ENCODE data around the gene GNRH2.
"Not testable (repeated sequence)": the region's sequence is repeated elsewhere in the genome, so short reads cannot be mapped to it uniquely, and the experiment has no call there.

Gene GNRH2

DNA sequence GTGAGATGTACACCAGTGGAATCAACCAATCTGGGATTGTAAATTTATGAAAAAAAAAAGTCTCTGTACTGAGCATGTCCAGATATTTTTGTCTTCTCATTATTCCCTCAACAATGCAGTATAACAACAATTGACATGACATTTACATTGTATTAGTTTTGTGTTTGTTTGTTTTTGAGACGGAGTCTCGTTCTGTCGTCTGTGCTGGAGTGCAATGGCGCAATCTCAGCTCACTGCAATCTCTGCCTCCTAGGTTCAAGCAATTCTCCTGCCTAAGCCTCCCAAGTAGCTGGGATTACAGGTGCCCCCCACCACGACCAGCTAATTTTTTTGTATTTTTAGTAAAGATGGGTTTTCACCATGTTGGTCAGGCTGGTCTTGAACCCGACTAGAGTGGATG is 31.9 kb downstream of the GNRH2 start:
- DNase-seq, result not testable (repeated sequence)

DNA sequence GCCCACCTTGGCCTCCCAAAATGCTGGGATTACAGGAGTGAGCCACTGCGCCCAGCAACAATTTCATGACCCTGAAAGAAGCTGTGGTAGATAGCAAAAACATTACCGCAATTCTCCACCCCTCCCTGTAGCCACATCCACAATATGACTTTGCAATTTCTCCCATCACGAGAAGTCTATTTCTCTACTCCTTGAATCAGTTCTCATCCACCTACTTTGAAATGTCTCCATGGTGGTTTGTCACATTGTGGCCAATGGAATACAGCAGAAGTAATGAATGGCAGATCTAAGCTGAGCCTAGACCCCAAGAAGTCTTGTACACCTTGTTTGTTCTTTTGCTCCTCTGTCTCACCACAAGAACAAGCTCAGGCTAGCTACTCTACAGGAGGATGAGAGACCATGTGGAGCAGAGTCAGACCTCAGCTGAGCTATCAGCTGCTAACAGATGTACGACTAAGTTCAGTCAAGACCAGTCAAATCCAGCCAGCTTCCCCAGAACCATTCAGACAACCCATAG is 34.3 kb downstream of the GNRH2 start:
- DNase-seq, result no peak

GRCh38 chr20:3080939-3081388 is 37.5 kb downstream of the GNRH2 start:
- no peak for DNase-seq

DNA sequence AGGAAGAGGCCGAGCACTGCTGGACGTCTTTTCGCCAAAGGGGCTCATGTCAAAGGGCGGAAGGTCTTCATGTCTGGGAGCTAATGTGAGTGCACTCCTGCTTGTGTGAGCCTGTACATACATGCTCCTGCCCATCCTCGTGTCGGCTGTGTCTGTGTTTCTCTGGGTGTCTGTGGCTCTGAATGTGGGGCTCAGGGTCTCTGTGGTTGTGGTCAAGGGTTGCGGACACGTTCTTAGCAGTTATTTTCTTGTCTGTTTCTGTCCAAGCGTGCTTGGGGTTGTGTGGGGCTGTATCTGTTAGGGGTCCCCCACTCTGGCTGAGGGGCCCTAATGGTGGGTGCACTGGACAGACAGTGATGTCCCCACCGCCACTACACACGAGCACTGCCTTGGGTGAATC is 38.2 kb downstream of the GNRH2 start:
- no peak for DNase-seq

DNA sequence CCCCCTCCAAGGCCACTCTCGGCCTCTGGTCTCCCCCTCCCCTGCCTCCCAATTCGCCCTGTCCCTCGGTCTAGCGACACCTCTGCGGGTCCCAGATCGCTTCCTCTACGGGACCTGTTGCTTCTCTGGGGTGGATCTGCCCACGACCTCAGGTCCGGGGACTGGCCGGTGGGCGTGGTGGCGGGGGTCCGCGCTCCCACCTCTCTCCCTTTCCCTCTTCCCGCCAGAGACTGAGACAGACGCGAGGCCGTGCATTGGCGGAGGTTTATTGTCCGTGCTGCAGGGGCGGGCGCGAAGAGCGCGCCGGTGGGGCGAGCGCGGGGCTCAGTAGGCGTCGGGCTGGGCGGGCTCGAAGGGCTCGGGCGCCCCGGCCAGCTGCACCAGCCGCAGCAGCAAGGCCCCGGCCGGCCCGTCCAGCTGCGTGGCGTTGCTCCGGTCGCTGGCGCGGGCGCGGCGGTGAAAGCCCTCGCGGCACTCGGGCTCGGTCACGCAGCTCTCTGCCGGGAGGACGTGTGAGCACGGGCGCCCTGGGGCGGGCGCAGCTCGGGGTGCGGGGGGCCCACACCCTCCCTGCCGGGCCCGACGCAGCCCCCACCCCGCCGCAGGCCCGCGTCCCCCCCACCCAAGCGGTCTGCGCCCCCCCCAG is 39.0 kb downstream of the GNRH2 start:
- DNase-seq, result no peak

DNA sequence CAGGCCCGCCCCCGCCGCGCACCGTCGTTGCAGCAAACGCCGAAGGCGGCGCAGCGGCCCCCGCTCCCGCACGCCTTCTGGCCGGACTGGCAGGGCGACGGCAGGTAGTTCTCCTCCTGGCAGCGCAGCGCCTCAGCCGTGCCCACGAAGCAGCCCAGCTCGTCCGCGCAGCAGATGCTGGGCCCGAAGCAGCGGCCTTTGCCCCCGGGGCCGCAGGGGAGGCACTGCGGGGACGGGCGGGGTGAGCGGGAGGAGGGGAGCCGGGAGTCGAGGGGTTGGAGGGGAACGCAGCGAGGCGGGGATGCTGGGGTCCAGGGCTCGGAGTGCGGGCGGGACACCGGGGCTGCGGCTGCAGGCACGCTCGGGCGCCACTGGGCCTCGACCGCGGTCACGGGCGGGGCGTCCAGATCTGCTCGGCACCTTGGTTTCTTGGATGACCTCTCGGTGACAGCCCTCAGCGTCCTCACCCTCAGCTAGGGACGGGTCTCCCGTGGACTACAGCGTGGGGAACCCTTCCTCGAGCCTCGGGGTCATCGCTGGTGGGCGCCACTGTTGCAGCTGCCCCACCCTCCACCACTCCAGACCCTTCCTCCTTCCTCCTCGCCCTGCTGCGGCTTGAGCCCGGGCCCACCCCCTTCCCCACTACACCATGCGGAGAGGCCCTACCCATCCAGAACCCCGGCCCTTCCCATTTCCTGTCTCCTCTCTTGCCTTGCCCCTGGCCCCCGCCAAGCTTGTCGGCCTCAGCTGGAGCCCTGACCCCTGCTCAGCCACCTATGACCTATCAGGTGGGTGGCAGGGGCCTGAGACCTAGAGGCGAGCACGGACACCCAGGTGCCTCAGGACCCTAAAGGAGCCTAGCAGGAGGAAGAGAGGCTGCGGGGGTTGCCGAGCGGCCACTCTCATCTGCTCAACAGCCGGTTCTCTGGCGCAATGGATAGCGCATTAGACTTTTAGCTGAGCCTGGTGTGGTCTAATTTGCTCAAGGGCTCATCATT is 39.8 kb downstream of the GNRH2 start:
- DNase-seq, result no peak

GRCh38 chr20:3084283-3084985 is 41.0 kb downstream of the GNRH2 start, which contains the start of gene AVP:
AVP (minus strand) TSS chr20:3084724; CDS start chr20:3084674, 50 bp downstream.
- no peak for DNase-seq

DNA sequence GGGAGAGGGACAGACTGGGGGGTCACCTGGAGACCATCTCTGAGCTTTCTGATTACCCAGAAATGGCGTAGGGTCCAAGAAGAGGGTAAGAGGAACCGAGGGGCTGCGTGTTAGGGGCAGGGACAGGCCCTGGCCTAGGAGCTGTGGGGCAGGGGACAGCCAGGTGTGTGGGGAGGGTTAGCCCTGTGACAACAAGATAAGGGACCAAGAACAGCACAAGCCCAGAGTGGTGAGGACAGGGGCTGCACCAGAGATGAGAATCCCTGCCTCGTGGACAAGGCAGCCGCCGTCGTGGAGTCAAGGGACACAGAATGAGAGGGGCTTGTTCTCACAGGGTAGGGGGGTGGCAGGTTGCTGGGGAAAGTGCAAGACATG is 41.6 kb downstream of the GNRH2 start:
- DNase-seq, result no peak

- DNase-seq, result no peak
These were observed 42.2 kb downstream of the GNRH2 start for GRCh38 chr20:3085571-3086072.

- no peak for DNase-seq
These were observed 44.6 kb downstream of the GNRH2 start for GRCh38 chr20:3088031-3088430.

DNA sequence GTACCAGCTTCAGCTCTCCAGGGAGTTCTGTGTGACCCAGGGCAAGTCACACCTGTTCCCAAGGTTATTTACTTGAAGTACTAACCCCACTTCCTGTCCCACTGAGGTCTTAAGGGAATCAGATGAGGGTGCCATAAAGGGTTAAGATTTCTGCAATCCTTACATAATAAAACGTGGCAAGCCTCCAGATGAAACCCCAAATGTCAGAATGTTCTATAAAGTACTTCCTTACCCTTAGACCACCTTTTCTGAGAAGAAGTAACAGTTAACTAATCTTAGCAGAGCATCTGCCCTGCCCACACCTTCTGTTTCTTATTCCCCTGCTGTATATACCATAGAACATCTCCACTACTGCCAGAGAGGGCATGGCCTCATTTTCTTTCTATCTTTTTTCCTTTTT is 47.1 kb downstream of the GNRH2 start:
- DNase-seq, result no peak

- DNase-seq, result no peak
These were observed 49.4 kb downstream of the GNRH2 start for GRCh38 chr20:3092611-3093379.

- no peak for DNase-seq
These were observed 50.5 kb downstream of the GNRH2 start for GRCh38 chr20:3093861-3094361.

DNA sequence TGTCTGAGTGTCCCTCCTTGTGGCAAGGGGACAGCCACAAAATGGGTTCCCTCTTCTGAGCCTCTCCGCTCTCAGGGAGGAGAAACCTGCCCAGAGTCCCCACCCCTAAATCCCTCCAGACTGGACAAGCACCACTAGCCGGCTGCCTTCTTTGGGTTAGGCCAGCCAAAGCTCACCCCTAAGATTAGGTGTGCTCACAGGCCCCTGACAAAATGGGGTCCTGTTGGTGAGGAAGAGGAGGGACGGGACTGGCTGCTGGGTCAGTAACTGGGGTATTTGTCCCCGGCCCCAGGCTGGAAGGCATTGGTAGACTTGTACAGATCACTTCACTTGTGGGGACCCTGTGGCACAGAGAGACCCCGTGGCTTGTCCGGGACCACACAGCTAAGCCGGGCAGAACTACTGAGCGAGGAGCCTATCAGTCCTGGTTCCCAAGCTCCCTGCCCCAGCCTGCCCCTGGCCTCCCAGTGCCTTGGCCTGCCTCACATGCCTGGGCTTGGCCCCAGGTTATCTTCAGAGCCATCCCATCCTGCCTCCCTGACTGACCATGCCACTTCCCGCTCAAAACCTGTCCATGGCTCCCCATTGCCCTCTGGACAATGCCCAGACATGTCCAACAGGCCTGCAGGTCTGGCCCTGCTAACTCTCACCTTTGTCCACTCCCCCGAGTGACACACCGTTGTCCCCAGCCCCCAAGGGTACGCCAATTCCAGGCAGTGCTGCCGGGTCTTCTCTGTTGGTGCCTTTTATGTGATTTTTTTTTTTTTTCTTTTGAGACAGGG is 51.6 kb downstream of the GNRH2 start:
- no peak for DNase-seq

Data from NCI-H446 treated with DMSO at 0.1 percent for 48 hours (cell line).